K562 (cell line): ENCODE measurements around the gene SLC33A1. TPM values are rescaled to one million over a fixed set of nuclear protein-coding genes. Genes with fewer than 3 reads are reported as not detected.

Source experiments
- CBX8 ChIP-seq: fragments of 200-600 bp; sonication (generic); IDR thresholded peaks from 2 replicates; pipeline ENCODE4 v1.6.1; 2012; ENCODE audit warnings: borderline replicate concordance, mixed run types, low read depth, mild to moderate bottlenecking, moderate library complexity, mixed read lengths, low read length, control low read depth, inconsistent platforms; ENCODE audit not compliant: poor library complexity, severe bottlenecking; ENCODE audit errors: extremely low read depth
- CHD4 ChIP-seq: fragments of 200-600 bp; sonication (generic); IDR thresholded peaks from 3 replicates; pipeline ENCODE4 v1.6.1; 2012; ENCODE audit warnings: low read depth, mild to moderate bottlenecking, mixed read lengths, low read length, inconsistent platforms; ENCODE audit not compliant: insufficient read depth, insufficient replicate concordance, poor library complexity, severe bottlenecking
- ETV6 ChIP-seq, 3 experiments: fragments of 150-350 bp in 1 of 3; sonication (generic) in 1 of 3; formaldehyde crosslinking in 1 of 3; IDR thresholded peaks; 2 replicates each; pipeline versions ENCODE4 v1.6.1 to v1.8.0; 2014 to 2022; ENCODE audit warnings: borderline replicate concordance in 2 of 3, low read depth in 2 of 3, antibody characterized with exemption in 1 of 3, low read length in 1 of 3, mild to moderate bottlenecking in 1 of 3, missing genetic modification reagents in 1 of 3
- EWSR1 ChIP-seq: fragments of 450-650 bp; IDR thresholded peaks from 2 replicates; pipeline ENCODE4 v1.6.1; 2018; ENCODE audit warnings: borderline replicate concordance, mild to moderate bottlenecking, low read depth, moderate library complexity; ENCODE audit not compliant: partially characterized antibody
- KDM5B ChIP-seq: fragments of 200-600 bp; sonication (generic); IDR thresholded peaks from 2 replicates; pipeline ENCODE4 v1.6.1; 2012; ENCODE audit warnings: low read depth, mild to moderate bottlenecking, moderate library complexity, low read length, control low read depth, inconsistent platforms; ENCODE audit not compliant: insufficient replicate concordance
- POLR2AphosphoS5 ChIP-seq: IDR thresholded peaks from 2 replicates; pipeline ENCODE4 v1.6.1; 2011; ENCODE audit warnings: mild to moderate bottlenecking, low read depth, low read length, moderate library complexity; ENCODE audit not compliant: control insufficient read depth, insufficient read depth
- SIN3A ChIP-seq, 2 experiments: fragments of 150-350 bp in 1 of 2; IDR thresholded peaks; 2 replicates each; pipeline ENCODE4 v1.6.1; 2011 to 2016; ENCODE audit warnings: borderline replicate concordance in 2 of 2, low read depth in 2 of 2, low read length in 2 of 2, mild to moderate bottlenecking in 2 of 2, moderate library complexity in 2 of 2; ENCODE audit not compliant: control insufficient read depth in 1 of 2
- TBP ChIP-seq: optimal IDR thresholded peaks from 2 replicates; pipeline ENCODE3; 2011; ENCODE audit warnings: low read depth, low read length, improper control_type of control experiment
- ZBTB1 ChIP-seq: sonication (generic); formaldehyde crosslinking; IDR thresholded peaks from 2 replicates; pipeline ENCODE4 v1.8.1; 2023; ENCODE audit warnings: missing genetic modification reagents, low read depth, mild to moderate bottlenecking, borderline replicate concordance
- ZNF133 ChIP-seq: fragments of 250-450 bp; sonication (Bioruptor Pico); IDR thresholded peaks from 2 replicates; pipeline ENCODE4 v1.4.0; 2020; ENCODE audit warnings: mild to moderate bottlenecking
- ZNF175 ChIP-seq: fragments of 200-800 bp; sonication (Bioruptor generic); IDR thresholded peaks from 2 replicates; pipeline ENCODE4 v1.6.1; 2016; ENCODE audit warnings: low read depth, mild to moderate bottlenecking, missing genetic modification characterization, missing compliant biosample characterization
- ZNF282 ChIP-seq: sonication (generic); formaldehyde crosslinking; IDR thresholded peaks from 2 replicates; pipeline ENCODE4 v1.8.1; 2023; ENCODE audit warnings: missing genetic modification reagents
- polyA plus RNA-seq, 8 experiments: library from polyadenylated mRNA; depleted of rRNA in 4 of 8; stranded (reverse) in 5 of 8; unstranded in 3 of 8; fragments of >200 nt; fragmentation: Nextera tagmentation in 2 of 8; fragmentation: Illumina TruSeq in 1 of 8; extraction: Ambion mirVana in 2 of 8; extraction: Trizol in 1 of 8; gene quantifications; 2 replicates each; pipeline versions ENCODE4 v1.2.1 to v1.2.3, GENCODE V29; 2011 to 2014; ENCODE audit warnings: inconsistent platforms in 1 of 8, missing spikeins in 1 of 8
- total RNA-seq, 7 experiments: library from RNA; depleted of rRNA in 6 of 7; stranded (reverse); fragments of >200 nt in 6 of 7; fragmentation: Illumina TruSeq in 2 of 7; extraction: Trizol in 2 of 7; gene quantifications; 2 replicates each; pipeline versions ENCODE4 v1.2.1 to v1.2.3, GENCODE V29; 2011 to 2021; ENCODE audit warnings: low replicate concordance in 1 of 7
- TF ChIP-seq, protein P1 (sequence below): fragments of 250-450 bp; sonication (Bioruptor Pico); IDR thresholded peaks from 2 replicates; pipeline ENCODE4 v1.8.0; 2021; ENCODE audit warnings: mild to moderate bottlenecking, moderate library complexity
- TF ChIP-seq, protein P2 (sequence below): fragments of 250-450 bp; sonication (Bioruptor Pico); IDR thresholded peaks from 2 replicates; pipeline ENCODE4 v1.5.0; 2021
- TF ChIP-seq, protein P3 (sequence below): fragments of 200-800 bp; sonication (Bioruptor generic); IDR thresholded peaks from 2 replicates; pipeline ENCODE4 v1.6.1; 2017; ENCODE audit warnings: missing genetic modification characterization, missing compliant biosample characterization

Gene SLC33A1
- total and polyA plus RNA-seq, 9 of the 15 experiments (the other 6 are each of a cell fraction or from before 2014, with no cell fraction given) = 6.2 to 26.8 (median 19.6) TPM

GRCh38 chr3:155870133-155870944 is 16.1 kb upstream of the SLC33A1 start, which contains the start of gene GMPS (continued):
- TF ChIP-seq, protein P1, sequence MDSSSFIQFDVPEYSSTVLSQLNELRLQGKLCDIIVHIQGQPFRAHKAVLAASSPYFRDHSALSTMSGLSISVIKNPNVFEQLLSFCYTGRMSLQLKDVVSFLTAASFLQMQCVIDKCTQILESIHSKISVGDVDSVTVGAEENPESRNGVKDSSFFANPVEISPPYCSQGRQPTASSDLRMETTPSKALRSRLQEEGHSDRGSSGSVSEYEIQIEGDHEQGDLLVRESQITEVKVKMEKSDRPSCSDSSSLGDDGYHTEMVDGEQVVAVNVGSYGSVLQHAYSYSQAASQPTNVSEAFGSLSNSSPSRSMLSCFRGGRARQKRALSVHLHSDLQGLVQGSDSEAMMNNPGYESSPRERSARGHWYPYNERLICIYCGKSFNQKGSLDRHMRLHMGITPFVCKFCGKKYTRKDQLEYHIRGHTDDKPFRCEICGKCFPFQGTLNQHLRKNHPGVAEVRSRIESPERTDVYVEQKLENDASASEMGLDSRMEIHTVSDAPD (CRISPR knock-in tag) = no peak
- no peak for TF ChIP-seq CBX8
- peak; percentile 54 to 77; a peak in 2 of 4 replicates for TF ChIP-seq SIN3A (IDR thresholded peaks at IDR 0.05; ENCODE audit: borderline replicate concordance in 2 of 2, control insufficient read depth in 1 of 2, low read depth in 2 of 2, low read length in 2 of 2)
- TF ChIP-seq CHD4 = no peak
- TF ChIP-seq ZNF282 (CRISPR knock-in tag) = peak; percentile 68; the same call in 1 of the 2 replicates
- peak; percentile 85 for TF ChIP-seq KDM5B
- peak; percentile 75 for TF ChIP-seq TBP
- TF ChIP-seq ETV6 (IDR thresholded peaks at IDR 0.05; ENCODE audit: borderline replicate concordance in 1 of 2, low read depth in 2 of 2, low read length in 1 of 2) = no peak
- 0 out of 2 replicates have a peak, but pooled peaks have one; percentile 65 for TF ChIP-seq ETV6 (CRISPR knock-in tag; IDR thresholded peaks at IDR 0.05; ENCODE audit: borderline replicate concordance)
- TF ChIP-seq ZNF175 (CRISPR knock-in tag) = no peak
- TF ChIP-seq POLR2AphosphoS5 = peak; percentile 50; the same call in 1 of the 2 replicates
- TF ChIP-seq, protein P2, sequence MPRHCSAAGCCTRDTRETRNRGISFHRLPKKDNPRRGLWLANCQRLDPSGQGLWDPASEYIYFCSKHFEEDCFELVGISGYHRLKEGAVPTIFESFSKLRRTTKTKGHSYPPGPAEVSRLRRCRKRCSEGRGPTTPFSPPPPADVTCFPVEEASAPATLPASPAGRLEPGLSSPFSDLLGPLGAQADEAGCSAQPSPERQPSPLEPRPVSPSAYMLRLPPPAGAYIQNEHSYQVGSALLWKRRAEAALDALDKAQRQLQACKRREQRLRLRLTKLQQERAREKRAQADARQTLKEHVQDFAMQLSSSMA (CRISPR knock-in tag) = no peak
- TF ChIP-seq EWSR1 = no peak
- TF ChIP-seq, protein P3, sequence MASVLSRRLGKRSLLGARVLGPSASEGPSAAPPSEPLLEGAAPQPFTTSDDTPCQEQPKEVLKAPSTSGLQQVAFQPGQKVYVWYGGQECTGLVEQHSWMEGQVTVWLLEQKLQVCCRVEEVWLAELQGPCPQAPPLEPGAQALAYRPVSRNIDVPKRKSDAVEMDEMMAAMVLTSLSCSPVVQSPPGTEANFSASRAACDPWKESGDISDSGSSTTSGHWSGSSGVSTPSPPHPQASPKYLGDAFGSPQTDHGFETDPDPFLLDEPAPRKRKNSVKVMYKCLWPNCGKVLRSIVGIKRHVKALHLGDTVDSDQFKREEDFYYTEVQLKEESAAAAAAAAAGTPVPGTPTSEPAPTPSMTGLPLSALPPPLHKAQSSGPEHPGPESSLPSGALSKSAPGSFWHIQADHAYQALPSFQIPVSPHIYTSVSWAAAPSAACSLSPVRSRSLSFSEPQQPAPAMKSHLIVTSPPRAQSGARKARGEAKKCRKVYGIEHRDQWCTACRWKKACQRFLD (CRISPR knock-in tag) = 0 out of 2 replicates have a peak, but pooled peaks have one; percentile 60
- no peak for TF ChIP-seq ZNF133 (CRISPR knock-in tag)
- TF ChIP-seq ZBTB1 (CRISPR knock-in tag) = peak; percentile 31; the same call in 1 of the 2 replicates
